Breast epithelium (tissue), 3 donors: Measurements from ENCODE around the gene GRK5.

Source experiments
- POLR2A ChIP-seq: fragments of 450-650 bp; IDR thresholded peaks from one replicate; pipeline ENCODE4 v1.6.1; 2016; ENCODE audit warnings: antibody characterized with exemption, mild to moderate bottlenecking, moderate library complexity
- POLR2AphosphoS5 ChIP-seq, 3 donors: sonication (generic); formaldehyde crosslinking; IDR thresholded peaks; one replicate each; pipeline ENCODE4 v1.6.1; 2017; ENCODE audit warnings: antibody characterized with exemption in 3 of 3
- TF ChIP-seq, protein P1 (sequence below), 3 donors: fragments of 450-650 bp; IDR thresholded peaks; one replicate each; pipeline ENCODE4 v1.5.1; 2016 to 2017; ENCODE audit warnings: antibody characterized with exemption in 3 of 3, mild to moderate bottlenecking in 3 of 3, moderate library complexity in 3 of 3

GRCh38 chr10:119454316-119454715 is 246.9 kb downstream of the GRK5 start:
- TF ChIP-seq, protein P1, sequence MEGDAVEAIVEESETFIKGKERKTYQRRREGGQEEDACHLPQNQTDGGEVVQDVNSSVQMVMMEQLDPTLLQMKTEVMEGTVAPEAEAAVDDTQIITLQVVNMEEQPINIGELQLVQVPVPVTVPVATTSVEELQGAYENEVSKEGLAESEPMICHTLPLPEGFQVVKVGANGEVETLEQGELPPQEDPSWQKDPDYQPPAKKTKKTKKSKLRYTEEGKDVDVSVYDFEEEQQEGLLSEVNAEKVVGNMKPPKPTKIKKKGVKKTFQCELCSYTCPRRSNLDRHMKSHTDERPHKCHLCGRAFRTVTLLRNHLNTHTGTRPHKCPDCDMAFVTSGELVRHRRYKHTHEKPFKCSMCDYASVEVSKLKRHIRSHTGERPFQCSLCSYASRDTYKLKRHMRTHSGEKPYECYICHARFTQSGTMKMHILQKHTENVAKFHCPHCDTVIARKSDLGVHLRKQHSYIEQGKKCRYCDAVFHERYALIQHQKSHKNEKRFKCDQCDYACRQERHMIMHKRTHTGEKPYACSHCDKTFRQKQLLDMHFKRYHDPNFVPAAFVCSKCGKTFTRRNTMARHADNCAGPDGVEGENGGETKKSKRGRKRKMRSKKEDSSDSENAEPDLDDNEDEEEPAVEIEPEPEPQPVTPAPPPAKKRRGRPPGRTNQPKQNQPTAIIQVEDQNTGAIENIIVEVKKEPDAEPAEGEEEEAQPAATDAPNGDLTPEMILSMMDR (IDR thresholded peaks at IDR 0.05), result no peak
- TF ChIP-seq POLR2A (no peak), POLR2AphosphoS5 (IDR thresholded peaks at IDR 0.05) (no peak)
